ENCODE results near the gene PILRB.
"Not testable (repeated sequence)": the region's sequence is repeated elsewhere in the genome, so short reads cannot be mapped to it uniquely, and the experiment has no call there.

PILRB gene

DNA sequence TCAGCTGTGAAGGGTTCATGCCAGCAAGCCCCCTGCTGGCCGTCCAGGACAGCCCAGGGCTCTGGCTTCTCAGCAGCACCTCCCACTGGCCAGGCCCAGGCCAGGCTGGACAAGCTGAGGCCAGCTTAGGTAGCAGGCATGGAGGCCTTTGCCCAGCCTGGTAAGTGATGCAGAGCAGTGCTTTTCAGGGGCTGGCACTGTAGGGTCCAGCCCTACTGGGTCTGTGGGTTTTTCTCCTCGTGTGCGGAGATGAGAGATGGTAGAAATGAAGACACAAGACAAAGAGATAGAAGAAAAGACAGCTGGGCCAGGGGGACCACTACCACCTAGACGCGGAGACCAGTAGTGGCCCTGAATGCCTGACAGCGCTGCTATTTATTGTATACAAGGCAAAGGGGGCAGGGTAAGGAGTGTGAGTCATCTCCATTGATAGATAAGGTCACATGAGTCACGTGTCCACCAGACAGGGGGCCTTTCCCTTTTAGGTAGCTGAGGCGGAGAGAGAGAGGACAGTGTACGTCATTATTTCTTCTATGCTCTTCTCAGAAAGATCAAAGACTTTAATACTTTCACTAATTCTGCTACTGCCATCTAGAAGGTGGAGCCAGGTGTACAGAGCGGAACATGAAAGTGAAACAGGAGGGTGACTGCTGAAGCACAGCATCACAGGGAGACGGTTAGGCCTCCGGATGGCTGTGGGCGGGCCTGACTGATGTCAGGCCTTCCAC lies 13.2 kb upstream of the PILRB start:
- POLR2A ChIA-PET = interaction anchor here (0.6 to 1.4 kb wide), 5 partner anchors 10 to 123 kb away, joined by 3 to 6 read pairs (median 4); partner anchors contain the start of gene ZCWPW1
- TF ChIP-seq, protein P1, sequence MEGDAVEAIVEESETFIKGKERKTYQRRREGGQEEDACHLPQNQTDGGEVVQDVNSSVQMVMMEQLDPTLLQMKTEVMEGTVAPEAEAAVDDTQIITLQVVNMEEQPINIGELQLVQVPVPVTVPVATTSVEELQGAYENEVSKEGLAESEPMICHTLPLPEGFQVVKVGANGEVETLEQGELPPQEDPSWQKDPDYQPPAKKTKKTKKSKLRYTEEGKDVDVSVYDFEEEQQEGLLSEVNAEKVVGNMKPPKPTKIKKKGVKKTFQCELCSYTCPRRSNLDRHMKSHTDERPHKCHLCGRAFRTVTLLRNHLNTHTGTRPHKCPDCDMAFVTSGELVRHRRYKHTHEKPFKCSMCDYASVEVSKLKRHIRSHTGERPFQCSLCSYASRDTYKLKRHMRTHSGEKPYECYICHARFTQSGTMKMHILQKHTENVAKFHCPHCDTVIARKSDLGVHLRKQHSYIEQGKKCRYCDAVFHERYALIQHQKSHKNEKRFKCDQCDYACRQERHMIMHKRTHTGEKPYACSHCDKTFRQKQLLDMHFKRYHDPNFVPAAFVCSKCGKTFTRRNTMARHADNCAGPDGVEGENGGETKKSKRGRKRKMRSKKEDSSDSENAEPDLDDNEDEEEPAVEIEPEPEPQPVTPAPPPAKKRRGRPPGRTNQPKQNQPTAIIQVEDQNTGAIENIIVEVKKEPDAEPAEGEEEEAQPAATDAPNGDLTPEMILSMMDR (IDR thresholded peaks at IDR 0.05; ENCODE audit: control extremely low read depth, extremely low read depth, low read depth, missing control alignments) = peak; percentile 40
- DNase-seq (ENCODE audit: extremely low spot score) = not testable (repeated sequence)
- CTCF ChIA-PET = interaction anchor here (0.7 to 3.8 kb wide), 14 partner anchors 9 to 233 kb away, joined by 3 to 22 read pairs (median 4); no protein-coding TSS in a partner anchor

- TF ChIP-seq, protein P1 (IDR thresholded peaks at IDR 0.05; ENCODE audit: control extremely low read depth, extremely low read depth, low read depth, missing control alignments) = peak; percentile 54
- ChIA-PET POLR2A (interaction anchor here (0.6 to 1.4 kb wide), 5 partner anchors 9 to 123 kb away, joined by 3 to 6 read pairs (median 4); partner anchors contain the start of gene ZCWPW1), CTCF (interaction anchor here (0.7 to 3.8 kb wide), 16 partner anchors 9 to 232 kb away, joined by 3 to 22 read pairs (median 4); no protein-coding TSS in a partner anchor)
- DNase-seq (ENCODE audit: extremely low spot score) = not testable (repeated sequence)
Observed at GRCh38 chr7:100345288-100345672, 12.6 kb upstream of the PILRB start.

GRCh38 chr7:100346921-100347320 lies 11.0 kb upstream of the PILRB start:
- TF ChIP-seq, protein P1 (IDR thresholded peaks at IDR 0.05; ENCODE audit: control extremely low read depth, extremely low read depth, low read depth, missing control alignments) = no peak
- CTCF ChIA-PET = interaction anchor here (1.1 to 3.0 kb wide), 4 partner anchors 13 to 214 kb away, joined by 4 to 14 read pairs (median 10); no protein-coding TSS in a partner anchor
- POLR2A ChIA-PET = interaction anchor here (0.6 kb wide), 1 partner anchor 19 kb away, joined by 3 read pairs; no protein-coding TSS in a partner anchor
- DNase-seq (ENCODE audit: extremely low spot score) = no peak

GRCh38 chr7:100348805-100349204 lies 9.1 kb upstream of the PILRB start:
- no peak for DNase-seq (ENCODE audit: extremely low spot score)
- TF ChIP-seq, protein P1 (IDR thresholded peaks at IDR 0.05; ENCODE audit: control extremely low read depth, extremely low read depth, low read depth, missing control alignments) = no peak
- CTCF ChIA-PET = interaction anchor here (2.2 kb wide), 1 partner anchor 58 kb away, joined by 9 read pairs; no protein-coding TSS in a partner anchor
- POLR2A ChIA-PET = no interaction called here

GRCh38 chr7:100349757-100350156 lies 8.2 kb upstream of the PILRB start:
- ChIA-PET POLR2A (no interaction called here), CTCF (no interaction called here)
- no peak for DNase-seq (ENCODE audit: extremely low spot score)
- TF ChIP-seq, protein P1 (IDR thresholded peaks at IDR 0.05; ENCODE audit: control extremely low read depth, extremely low read depth, low read depth, missing control alignments) = no peak

- TF ChIP-seq, protein P1 (IDR thresholded peaks at IDR 0.05; ENCODE audit: control extremely low read depth, extremely low read depth, low read depth, missing control alignments) = no peak
- ChIA-PET POLR2A (no interaction called here), CTCF (no interaction called here)
- no peak for DNase-seq (ENCODE audit: extremely low spot score)
Observed at GRCh38 chr7:100351657-100352058, 6.3 kb upstream of the PILRB start.

DNA sequence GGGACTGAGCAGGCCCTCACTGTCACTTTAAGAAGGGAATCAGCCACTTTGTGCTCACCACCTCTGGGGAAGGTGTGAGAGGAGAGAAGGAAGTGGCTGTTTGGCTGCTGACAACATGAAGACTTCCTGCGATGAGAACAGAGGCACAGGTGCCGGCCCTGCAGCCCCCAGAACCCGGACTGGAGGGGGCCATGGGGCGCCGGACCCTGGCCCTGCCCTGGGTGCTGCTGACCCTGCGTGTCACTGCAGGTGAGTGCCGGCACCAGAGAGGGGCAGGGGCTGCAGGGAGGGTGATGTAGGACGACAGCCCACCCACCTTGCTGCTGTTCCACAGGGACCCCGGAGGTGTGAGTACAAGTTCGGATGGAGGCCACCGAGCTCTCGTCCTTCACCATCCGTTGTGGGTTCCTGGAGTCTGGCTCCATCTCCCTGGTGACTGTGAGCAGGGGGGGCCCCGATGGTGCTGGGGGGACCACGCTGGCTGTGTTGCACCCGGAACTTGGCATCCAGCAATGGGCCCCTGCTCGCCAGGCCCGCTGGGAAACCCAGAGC lies 5.6 kb upstream of the PILRB start:
- CTCF ChIA-PET = not testable (repeated sequence)

More for the DNA sequence above, 5.6 kb upstream of the PILRB start:
- DNase-seq (ENCODE audit: extremely low spot score); POLR2A ChIA-PET: not testable (repeated sequence)

Data from GM10248 (cell line).